Measurements from ENCODE around the gene RBM33.

The RBM33 gene

GRCh38 chr7:155625557-155625956 is 18.9 kb upstream of the RBM33 start:
- no peak for DNase-seq

GRCh38 chr7:155629171-155629570 is 15.3 kb upstream of the RBM33 start:
- no peak for DNase-seq

GRCh38 chr7:155631155-155631554 is 13.3 kb upstream of the RBM33 start:
- no peak for DNase-seq

- DNase-seq, result no peak
Observed at GRCh38 chr7:155635817-155636216, 8.6 kb upstream of the RBM33 start.

GRCh38 chr7:155637155-155637554 is 7.3 kb upstream of the RBM33 start:
- DNase-seq, result no peak

- DNase-seq, result no peak
Observed at GRCh38 chr7:155638366-155638765, 6.1 kb upstream of the RBM33 start.

GRCh38 chr7:155639958-155640520 is 4.4 kb upstream of the RBM33 start:
- DNase-seq, result no peak

GRCh38 chr7:155640629-155641028 is 3.8 kb upstream of the RBM33 start:
- no peak for DNase-seq

GRCh38 chr7:155643804-155644177 is 670 bp upstream of the RBM33 start:
- DNase-seq, result no peak

GRCh38 chr7:155644971-155645509 is 579 bp downstream of the RBM33 start:
- peak; percentile 81 for DNase-seq

- peak; percentile 12 for DNase-seq
Observed at GRCh38 chr7:155645662-155646061, 1.2 kb downstream of the RBM33 start.

- no peak for DNase-seq
Observed at GRCh38 chr7:155646669-155647068, 2.2 kb downstream of the RBM33 start.

- DNase-seq, result no peak
Observed at GRCh38 chr7:155647302-155647701, 2.8 kb downstream of the RBM33 start.

- DNase-seq, result no peak
Observed at GRCh38 chr7:155647734-155648133, 3.3 kb downstream of the RBM33 start.

- peak; percentile 24 for DNase-seq
Observed at GRCh38 chr7:155648752-155649339, 4.4 kb downstream of the RBM33 start.

GRCh38 chr7:155649588-155649987 is 5.1 kb downstream of the RBM33 start:
- DNase-seq, result no peak

GRCh38 chr7:155652156-155653114 is 8.0 kb downstream of the RBM33 start:
- DNase-seq, result no peak

- DNase-seq, result no peak
Observed at GRCh38 chr7:155653803-155654202, 9.3 kb downstream of the RBM33 start.

GRCh38 chr7:155656891-155657290 is 12.4 kb downstream of the RBM33 start:
- no peak for DNase-seq

- no peak for DNase-seq
Observed at GRCh38 chr7:155660059-155660757, 15.7 kb downstream of the RBM33 start.

- DNase-seq, result no peak
Observed at GRCh38 chr7:155660758-155661093, 16.3 kb downstream of the RBM33 start.

GRCh38 chr7:155662343-155663043 is 18.0 kb downstream of the RBM33 start:
- no peak for DNase-seq

- DNase-seq, result no peak
Observed at GRCh38 chr7:155663937-155664336, 19.5 kb downstream of the RBM33 start.
